OCI-LY1 (cell line): ENCODE data around the gene CACNA1C.

Experiments used
- EZH2 ChIP-seq: fragments of 200-600 bp; sonication (generic), shearing (Covaris generic); IDR thresholded peaks from 2 replicates; pipeline ENCODE4 v1.8.0; 2017; ENCODE audit warnings: borderline replicate concordance, mixed run types, mild to moderate bottlenecking, antibody characterized with exemption, low read length, moderate library complexity, mixed read lengths
- TF ChIP-seq, protein P1 (sequence below): fragments of 200-600 bp; sonication (generic), shearing (Covaris generic); IDR thresholded peaks from 2 replicates; pipeline ENCODE4 v1.5.1; 2017; ENCODE audit warnings: mild to moderate bottlenecking, antibody characterized with exemption, low read length, moderate library complexity, mixed read lengths

DNA sequence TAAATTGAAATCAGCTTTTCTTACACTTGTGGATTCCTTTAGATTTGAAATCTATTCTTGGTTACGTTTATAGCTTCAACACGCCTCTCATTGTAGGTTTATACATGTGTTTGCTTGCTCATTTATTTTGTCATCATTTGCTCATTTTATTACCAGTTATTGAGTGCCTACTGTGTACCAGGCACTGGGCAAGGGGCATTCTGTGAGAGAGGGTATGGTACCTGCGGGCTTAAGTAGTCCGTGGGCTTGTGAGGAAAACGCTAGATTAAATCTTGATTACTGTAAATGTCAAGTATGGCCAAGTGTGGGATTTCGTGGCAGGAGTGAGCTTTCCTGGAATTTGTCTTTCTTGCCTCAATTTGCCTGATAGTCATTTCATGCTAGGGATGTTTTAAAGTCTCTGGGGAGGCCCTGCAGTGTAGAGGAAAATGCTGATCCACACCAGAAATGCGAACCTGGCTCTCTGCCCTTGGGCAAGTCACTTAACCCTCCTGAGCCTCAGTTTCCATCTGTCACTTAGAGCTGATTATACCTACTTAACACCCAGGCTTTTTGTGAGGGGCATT, 92.7 kb downstream of the CACNA1C start:
- TF ChIP-seq, protein P1, sequence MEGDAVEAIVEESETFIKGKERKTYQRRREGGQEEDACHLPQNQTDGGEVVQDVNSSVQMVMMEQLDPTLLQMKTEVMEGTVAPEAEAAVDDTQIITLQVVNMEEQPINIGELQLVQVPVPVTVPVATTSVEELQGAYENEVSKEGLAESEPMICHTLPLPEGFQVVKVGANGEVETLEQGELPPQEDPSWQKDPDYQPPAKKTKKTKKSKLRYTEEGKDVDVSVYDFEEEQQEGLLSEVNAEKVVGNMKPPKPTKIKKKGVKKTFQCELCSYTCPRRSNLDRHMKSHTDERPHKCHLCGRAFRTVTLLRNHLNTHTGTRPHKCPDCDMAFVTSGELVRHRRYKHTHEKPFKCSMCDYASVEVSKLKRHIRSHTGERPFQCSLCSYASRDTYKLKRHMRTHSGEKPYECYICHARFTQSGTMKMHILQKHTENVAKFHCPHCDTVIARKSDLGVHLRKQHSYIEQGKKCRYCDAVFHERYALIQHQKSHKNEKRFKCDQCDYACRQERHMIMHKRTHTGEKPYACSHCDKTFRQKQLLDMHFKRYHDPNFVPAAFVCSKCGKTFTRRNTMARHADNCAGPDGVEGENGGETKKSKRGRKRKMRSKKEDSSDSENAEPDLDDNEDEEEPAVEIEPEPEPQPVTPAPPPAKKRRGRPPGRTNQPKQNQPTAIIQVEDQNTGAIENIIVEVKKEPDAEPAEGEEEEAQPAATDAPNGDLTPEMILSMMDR, result no peak
- TF ChIP-seq EZH2, result no peak
